Mucosa of descending colon (tissue), 3 donors: Measurements from ENCODE around the gene CNTN4. TPM values are rescaled to one million over a fixed set of nuclear protein-coding genes. Genes with fewer than 3 reads are reported as not detected.

Experiments
- ATAC-seq: fragments of 200-7000 bp; cut with Tn5 transposase; one replicate; pipeline ENCODE4 v1.9.1; 2020; ENCODE audit warnings: mild to moderate bottlenecking, moderate library complexity
- DNase-seq, 3 donors: peaks; one replicate each; pipeline ENCODE4 v3.0.0-alpha.2; 2020
- H3K36me3 ChIP-seq: fragments of 200-600 bp; one replicate; pipeline ENCODE4 v1.8.0; 2021; ENCODE audit warnings: low read depth, mild to moderate bottlenecking
- H3K4me1 ChIP-seq: fragments of 200-600 bp; one replicate; pipeline ENCODE4 v1.8.0; 2021; ENCODE audit warnings: low read depth, mild to moderate bottlenecking
- H3K4me3 ChIP-seq: fragments of 200-600 bp; one replicate; pipeline ENCODE4 v1.8.0; 2021; ENCODE audit warnings: mild to moderate bottlenecking
- H3K9me3 ChIP-seq: fragments of 200-600 bp; one replicate; pipeline ENCODE4 v1.8.0; 2021; ENCODE audit warnings: mild to moderate bottlenecking
- CTCF ChIP-seq: fragments of 200-600 bp; IDR thresholded peaks from one replicate; pipeline ENCODE4 v1.8.0; 2022; ENCODE audit warnings: antibody characterized with exemption, mild to moderate bottlenecking
- intact Hi-C, 2 donors: fragments of 100-400 bp; cut with DNase I in 1 of 2; cut with micrococcal nuclease in 1 of 2; formaldehyde crosslinking; loops; one replicate each; pipeline versions ENCODE4 v1.11.0 to v1.11.1; 2022; cut with DNase I, micrococcal nuclease
- total RNA-seq, 3 donors: library from RNA; stranded (reverse); fragmentation: NEBNext Ultra II Directional in 2 of 3; extraction: Animal tissue kit (Norgen Biotek cat#: 25700) in 2 of 3; gene quantifications; one replicate each; pipeline versions ENCODE4 v1.2.1 to v1.2.4, GENCODE V29; 2021 to 2023
- donor health status: DM: no; HTN: no; CAD: no; lungs with moderate emphysema.
- donor health status: DM: no; HTN: no; CAD: no.
- donor health status: DM: no; HTN: yes; CAD: no.

Gene CNTN4
- total RNA-seq, 3 donors from 2014 or later, result 7.8 to 41.1 (median 13.4) TPM

GRCh38 chr3:2211568-2211967, 112.9 kb downstream of the CNTN4 start:
- no peak for TF ChIP-seq CTCF
- no peak for ATAC-seq
- no peak for DNase-seq

GRCh38 chr3:2212206-2212605, 113.5 kb downstream of the CNTN4 start:
- intact Hi-C loops, result no loop called here
- no peak for ATAC-seq
- Histone ChIP-seq H3K4me3 (no peak overlapping the region), H3K4me1 (no peaks in the 10 kb centered on the region), H3K36me3 (no peaks in the 10 kb centered on the region), H3K9me3 (no peaks in the 10 kb centered on the region)
- no peak for TF ChIP-seq CTCF
- DNase-seq, result no peak

More at GRCh38 chr3:2211568-2211967, 112.9 kb downstream of the CNTN4 start:
- no peaks in the 10 kb centered on the region for H3K9me3 ChIP-seq
- H3K4me3 ChIP-seq, result no peak overlapping the region
- intact Hi-C loops, result no loop called here
- H3K36me3 ChIP-seq, result no peaks in the 10 kb centered on the region
- H3K4me1 ChIP-seq, result no peaks in the 10 kb centered on the region

GRCh38 chr3:2218375-2218774, 119.7 kb downstream of the CNTN4 start:
- intact Hi-C loops, result no loop called here
- DNase-seq, result no peak
- Histone ChIP-seq H3K4me3 (no peak overlapping the region), H3K36me3 (no peaks in the 10 kb centered on the region), H3K9me3 (no peaks in the 10 kb centered on the region), H3K4me1 (no peaks in the 10 kb centered on the region)
- no peak for ATAC-seq
- TF ChIP-seq CTCF, result no peak

GRCh38 chr3:2218816-2219215, 120.2 kb downstream of the CNTN4 start:
- Histone ChIP-seq H3K9me3 (no peaks in the 10 kb centered on the region), H3K4me3 (no peak overlapping the region), H3K36me3 (no peaks in the 10 kb centered on the region), H3K4me1 (no peaks in the 10 kb centered on the region)
- TF ChIP-seq CTCF, result no peak
- DNase-seq (no peak), ATAC-seq (no peak)
- intact Hi-C loops, result no loop called here

- no peaks in the 10 kb centered on the region for H3K9me3 ChIP-seq
- H3K4me1 ChIP-seq, result no peaks in the 10 kb centered on the region
- ATAC-seq (no peak), DNase-seq (no peak)
- intact Hi-C loops, result no loop called here
- no peaks in the 10 kb centered on the region for H3K36me3 ChIP-seq
- no peak overlapping the region for H3K4me3 ChIP-seq
- no peak for TF ChIP-seq CTCF
Observed at GRCh38 chr3:2236203-2236602, 137.5 kb downstream of the CNTN4 start.

- H3K36me3 ChIP-seq, result no peaks in the 10 kb centered on the region
- no peak for TF ChIP-seq CTCF
- DNase-seq, result no peak
- no peaks in the 10 kb centered on the region for H3K9me3 ChIP-seq
- H3K4me1 ChIP-seq, result no peaks in the 10 kb centered on the region
- ATAC-seq, result no peak
- no peak overlapping the region for H3K4me3 ChIP-seq
- intact Hi-C loops, result no loop called here
Observed at GRCh38 chr3:2244137-2244536, 145.5 kb downstream of the CNTN4 start.
